ENCODE data around the gene ZMYM2.

The ZMYM2 gene

DNA sequence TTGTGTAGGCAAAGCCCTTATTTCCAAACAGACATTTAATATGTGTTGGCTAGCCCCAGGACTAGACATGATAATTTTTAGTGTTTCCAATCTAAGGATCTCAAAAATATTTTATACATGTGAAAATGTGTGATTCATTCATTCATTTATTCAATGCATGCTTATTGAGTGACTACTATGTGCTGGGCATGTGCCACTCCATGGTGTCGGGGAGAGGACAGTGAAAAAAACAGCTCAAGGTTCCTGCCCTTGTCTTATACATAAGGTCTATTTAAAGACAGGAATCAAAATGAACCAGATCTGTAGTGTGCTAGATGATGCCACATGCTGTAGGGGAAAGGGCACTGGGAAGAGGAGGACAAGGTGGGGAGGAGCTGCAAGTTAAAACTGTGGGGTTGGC lies 165.8 kb downstream of the ZMYM2 start:
- no peak overlapping the region for H3K4me3 ChIP-seq (ENCODE audit: low read length)
- peaks cover 19% of the 10 kb centered on the region for H3K4me1 ChIP-seq (ENCODE audit: low read length)
- peaks cover 17% of the 10 kb centered on the region for H3K27me3 ChIP-seq (ENCODE audit: low read depth, low read length)
- H2AFZ ChIP-seq (ENCODE audit: low read depth, low read length), result no peak overlapping the region
- no peak overlapping the region for H3K4me2 ChIP-seq (ENCODE audit: low read length)
- no peaks in the 10 kb centered on the region for H3K79me2 ChIP-seq (ENCODE audit: low read length)
- no peak overlapping the region for H3K9ac ChIP-seq (ENCODE audit: low read length)
- no peak for TF ChIP-seq CTCF (IDR thresholded peaks at IDR 0.05; ENCODE audit: low read depth, low read length)
- no peak for TF ChIP-seq EZH2phosphoT487 (IDR thresholded peaks at IDR 0.05; ENCODE audit: low read depth)
- H3K27ac ChIP-seq (ENCODE audit: low read length), result no peak overlapping the region
- H4K20me1 ChIP-seq (ENCODE audit: insufficient read depth, low read length), result no peaks in the 10 kb centered on the region
- H3K9me3 ChIP-seq (ENCODE audit: insufficient read depth, low read length), result no peaks in the 10 kb centered on the region
- H3K36me3 ChIP-seq (replicated peaks; ENCODE audit: low read depth, low read length), result no peaks in the 10 kb centered on the region

- no peak overlapping the region for H3K4me2 ChIP-seq (ENCODE audit: low read length)
- H3K36me3 ChIP-seq (replicated peaks; ENCODE audit: low read depth, low read length), result no peaks in the 10 kb centered on the region
Observed at GRCh38 chr13:20125129-20125782, 166.7 kb downstream of the ZMYM2 start.

GRCh38 chr13:20125783-20126165 lies 167.2 kb downstream of the ZMYM2 start:
- H3K36me3 ChIP-seq (replicated peaks; ENCODE audit: low read depth, low read length), result no peaks in the 10 kb centered on the region
- H3K9me3 ChIP-seq (ENCODE audit: insufficient read depth, low read length), result no peaks in the 10 kb centered on the region
- peaks cover 21% of the 10 kb centered on the region for H3K27me3 ChIP-seq (ENCODE audit: low read depth, low read length)
- H4K20me1 ChIP-seq (ENCODE audit: insufficient read depth, low read length), result no peaks in the 10 kb centered on the region
- peaks cover 9% of the 10 kb centered on the region for H3K4me1 ChIP-seq (ENCODE audit: low read length)
- H3K4me3 ChIP-seq (ENCODE audit: low read length), result no peak overlapping the region
- no peak for TF ChIP-seq CTCF (IDR thresholded peaks at IDR 0.05; ENCODE audit: low read depth, low read length)
- no peak overlapping the region for H2AFZ ChIP-seq (ENCODE audit: low read depth, low read length)
- no peaks in the 10 kb centered on the region for H3K79me2 ChIP-seq (ENCODE audit: low read length)
- no peak overlapping the region for H3K4me2 ChIP-seq (ENCODE audit: low read length)
- no peak overlapping the region for H3K9ac ChIP-seq (ENCODE audit: low read length)
- no peak overlapping the region for H3K27ac ChIP-seq (ENCODE audit: low read length)

More at GRCh38 chr13:20125129-20125782, 166.7 kb downstream of the ZMYM2 start:
- H3K79me2 ChIP-seq (ENCODE audit: low read length), result no peaks in the 10 kb centered on the region
- H4K20me1 ChIP-seq (ENCODE audit: insufficient read depth, low read length), result no peaks in the 10 kb centered on the region
- peaks cover 17% of the 10 kb centered on the region for H3K27me3 ChIP-seq (ENCODE audit: low read depth, low read length)
- H3K9me3 ChIP-seq (ENCODE audit: insufficient read depth, low read length), result no peaks in the 10 kb centered on the region
- no peak overlapping the region for H3K9ac ChIP-seq (ENCODE audit: low read length)
- TF ChIP-seq CTCF (IDR thresholded peaks at IDR 0.05; ENCODE audit: low read depth, low read length) (no peak), EZH2phosphoT487 (IDR thresholded peaks at IDR 0.05; ENCODE audit: low read depth) (no peak)
- H3K27ac ChIP-seq (ENCODE audit: low read length), result no peak overlapping the region
- no peak overlapping the region for H3K4me3 ChIP-seq (ENCODE audit: low read length)
- H2AFZ ChIP-seq (ENCODE audit: low read depth, low read length), result no peak overlapping the region
- peaks cover 10% of the 10 kb centered on the region for H3K4me1 ChIP-seq (ENCODE audit: low read length)

GRCh38 chr13:20126541-20127261 lies 168.2 kb downstream of the ZMYM2 start:
- no peak overlapping the region for H2AFZ ChIP-seq (ENCODE audit: low read depth, low read length)
- H3K4me3 ChIP-seq (ENCODE audit: low read length), result no peak overlapping the region
- H3K36me3 ChIP-seq (replicated peaks; ENCODE audit: low read depth, low read length), result no peaks in the 10 kb centered on the region
- peak overlapping the region; percentile 31; the same call in 1 of the 2 replicates for H3K4me2 ChIP-seq (ENCODE audit: low read length)
- H3K27me3 ChIP-seq (ENCODE audit: low read depth, low read length), result peaks cover 28% of the 10 kb centered on the region
- no peaks in the 10 kb centered on the region for H3K9me3 ChIP-seq (ENCODE audit: insufficient read depth, low read length)
- no peaks in the 10 kb centered on the region for H3K79me2 ChIP-seq (ENCODE audit: low read length)
- no peak overlapping the region for H3K9ac ChIP-seq (ENCODE audit: low read length)
- TF ChIP-seq EZH2phosphoT487 (IDR thresholded peaks at IDR 0.05; ENCODE audit: low read depth) (no peak), CTCF (IDR thresholded peaks at IDR 0.05; ENCODE audit: low read depth, low read length) (no peak)
- H4K20me1 ChIP-seq (ENCODE audit: insufficient read depth, low read length), result no peaks in the 10 kb centered on the region
- no peak overlapping the region for H3K27ac ChIP-seq (ENCODE audit: low read length)
- H3K4me1 ChIP-seq (ENCODE audit: low read length), result peaks cover 9% of the 10 kb centered on the region

Data from OCI-LY3 (cell line).